GM18517 (cell line): Measurements from ENCODE around the gene KCNJ9.

Source experiments
- ATAC-seq: cut with Tn5 transposase; IDR thresholded peaks from one replicate; pipeline ENCODE4 v1.9.1; 2021; ENCODE audit warnings: mild to moderate bottlenecking, moderate library complexity; ENCODE audit not compliant: unreplicated experiment

Gene KCNJ9

DNA sequence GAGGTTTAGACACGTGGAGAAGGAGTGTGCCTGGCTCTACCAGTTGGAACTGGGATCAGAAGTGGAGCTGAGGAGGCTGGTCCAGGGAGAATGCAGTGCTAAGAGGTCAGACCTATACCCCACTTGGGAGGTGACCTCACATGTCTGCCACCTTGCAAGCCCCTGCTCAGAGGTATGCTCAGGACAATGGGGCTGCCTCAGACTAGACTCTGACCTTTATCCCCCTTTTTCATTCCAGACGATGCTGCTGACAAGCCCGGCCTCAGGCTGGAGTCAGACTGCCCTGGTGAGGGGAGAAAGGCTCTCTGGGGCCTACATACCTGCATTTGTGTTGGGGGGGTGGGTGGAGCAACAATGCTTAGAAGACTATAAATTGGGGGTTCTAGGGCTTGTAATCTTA is 16.6 kb upstream of the KCNJ9 start:
- ATAC-seq, result no peak

DNA sequence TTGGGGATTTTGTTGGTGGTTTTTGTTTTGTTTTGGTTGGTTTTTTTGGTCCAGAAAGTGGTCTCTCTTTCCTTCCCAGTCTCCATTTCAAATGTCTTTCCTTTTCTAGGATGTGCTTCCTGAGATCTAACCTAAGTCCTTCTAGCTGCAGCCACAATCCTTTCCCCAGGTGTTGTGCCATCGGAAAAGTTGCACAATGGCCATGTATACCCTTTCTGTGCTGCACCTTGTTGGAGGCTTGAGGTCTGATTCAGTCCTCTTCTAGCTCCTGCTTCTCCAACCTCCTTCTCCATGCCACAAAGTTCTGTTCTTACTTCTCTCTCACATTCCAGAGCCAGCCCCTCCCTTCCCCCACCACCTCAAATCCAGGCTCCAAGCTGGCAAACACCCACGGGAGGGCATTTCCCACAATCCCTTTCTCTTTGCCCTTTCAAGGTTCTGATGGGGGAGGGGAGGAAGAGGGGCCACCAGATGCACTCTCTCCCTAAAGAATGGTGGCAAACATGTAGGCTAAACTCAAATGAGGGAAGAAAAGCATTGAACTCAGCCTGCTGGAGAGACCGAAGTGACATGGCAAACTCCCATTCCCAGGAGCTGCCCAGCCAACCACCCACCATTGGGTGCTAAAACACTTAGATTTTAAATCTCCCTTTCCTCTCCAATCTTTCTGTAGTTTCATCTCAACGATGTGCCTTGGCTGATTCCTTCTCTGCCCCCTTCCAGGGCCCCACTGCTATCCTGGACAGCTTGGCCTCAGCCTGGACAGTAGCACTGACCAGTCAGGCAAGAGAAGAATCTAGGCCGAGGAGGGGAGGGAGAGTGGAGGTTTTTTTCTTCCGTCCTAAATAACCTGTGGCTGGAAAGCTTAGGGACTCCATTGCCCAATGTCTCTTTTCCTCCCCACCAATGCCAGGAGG is 14.3 kb upstream of the KCNJ9 start:
- ATAC-seq, result no peak

DNA sequence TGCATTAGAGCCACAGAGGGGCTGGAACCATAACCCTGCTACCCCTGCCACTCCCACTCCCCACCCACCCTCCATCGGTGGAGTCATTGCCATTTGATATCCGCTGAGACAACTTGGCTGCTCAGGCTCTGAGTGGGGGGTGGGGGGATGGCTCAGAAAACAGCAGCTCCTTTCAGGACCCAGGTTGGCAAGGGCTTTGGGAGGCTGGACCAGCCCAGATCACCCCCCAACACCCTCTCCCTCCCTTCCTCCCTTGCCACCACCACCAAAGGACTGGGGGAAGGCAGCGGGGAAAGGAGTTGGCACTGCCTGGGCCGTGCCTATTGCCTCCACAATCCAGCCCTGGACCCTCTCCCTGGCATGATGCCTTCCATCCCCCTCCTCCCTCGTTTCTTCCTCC is 13.1 kb upstream of the KCNJ9 start:
- ATAC-seq, result no peak

DNA sequence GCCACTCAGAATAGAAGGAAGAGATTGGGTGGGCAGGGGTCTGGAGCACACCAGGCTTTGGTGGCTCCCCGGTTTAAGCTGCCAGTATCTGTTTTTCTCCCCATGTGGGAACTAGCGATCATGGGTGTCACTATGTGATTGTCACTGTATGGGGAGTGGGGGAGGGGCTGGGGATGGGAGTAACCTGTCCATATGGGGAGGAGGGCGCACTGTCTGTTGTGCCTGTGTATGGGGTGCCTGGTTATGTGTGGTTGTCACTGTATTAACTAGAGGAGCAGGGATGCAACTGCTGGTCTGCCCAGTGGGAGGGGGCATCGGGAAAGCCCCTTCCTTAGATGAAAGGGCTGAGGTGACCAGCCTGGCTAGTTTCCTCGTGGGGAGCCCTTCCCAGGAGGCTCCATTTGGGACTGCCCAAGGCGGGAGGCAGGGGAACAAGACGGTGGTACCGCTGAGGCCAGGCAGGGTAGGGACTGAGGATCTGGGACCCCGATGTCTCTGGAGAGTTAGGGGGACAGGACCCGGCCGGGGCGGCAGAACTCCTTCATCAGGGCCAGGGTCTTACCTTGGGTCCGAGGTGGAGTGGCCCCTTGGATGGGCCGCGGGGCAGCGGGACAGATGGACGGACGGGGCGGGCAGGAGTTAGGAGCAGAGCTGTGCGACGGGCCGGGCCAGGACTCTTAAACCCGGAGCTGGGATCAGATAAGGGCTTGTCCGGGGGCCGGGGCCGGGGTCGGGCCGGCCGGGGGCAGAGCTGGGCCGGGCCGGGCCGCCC is 11.7 kb upstream of the KCNJ9 start, which contains the start of gene KCNJ10:
Gene KCNJ10, minus strand, starts transcription at position 701 of the 772 bp plus-strand sequence. CDS start 27,628 bp downstream, outside the sequence.
- no peak for ATAC-seq

DNA sequence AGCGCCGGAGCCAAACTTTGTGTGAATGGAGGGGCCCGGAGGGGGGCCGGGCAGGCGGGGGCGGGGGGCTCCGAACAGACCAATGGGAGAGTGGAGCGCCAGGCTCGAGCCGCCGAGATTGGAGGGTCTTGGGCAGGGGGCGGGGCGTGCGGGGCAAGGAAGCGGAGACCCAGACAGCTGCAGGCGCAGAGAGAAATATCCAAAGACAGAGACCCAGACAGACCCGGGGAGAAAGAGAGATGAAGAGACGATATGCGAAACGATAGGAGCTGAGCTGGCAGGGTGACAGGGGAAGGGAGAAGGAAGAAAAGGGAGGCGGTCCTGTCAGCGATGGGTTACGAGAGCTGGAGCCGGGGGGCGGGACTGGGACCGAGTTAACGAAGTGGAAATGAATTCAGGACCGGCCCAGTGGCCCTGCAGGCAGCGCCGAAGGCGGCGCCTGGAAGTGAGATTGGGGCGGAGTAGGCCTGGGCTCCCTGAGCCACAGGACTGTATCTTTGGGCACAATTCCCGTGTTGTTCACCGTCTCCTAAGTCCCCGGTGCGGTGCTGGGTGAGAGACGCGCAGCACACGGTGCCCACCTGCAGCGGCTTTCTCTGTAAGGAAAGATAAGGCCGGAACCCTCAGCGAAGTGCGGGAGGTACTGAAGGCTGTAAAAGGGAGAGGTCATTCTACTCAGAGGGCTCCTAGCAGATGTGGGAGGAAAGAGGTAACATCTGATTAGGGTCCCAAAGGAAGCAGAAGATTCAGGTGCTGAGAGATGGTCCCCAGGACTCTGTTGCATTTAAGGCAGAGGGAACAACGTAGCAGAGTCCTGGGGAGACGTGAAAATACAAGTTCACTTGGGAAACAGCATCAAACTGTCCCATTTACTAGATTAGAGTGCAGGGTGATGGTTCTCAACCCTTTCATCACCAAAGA is 10.8 kb upstream of the KCNJ9 start:
- ATAC-seq, result no peak

DNA sequence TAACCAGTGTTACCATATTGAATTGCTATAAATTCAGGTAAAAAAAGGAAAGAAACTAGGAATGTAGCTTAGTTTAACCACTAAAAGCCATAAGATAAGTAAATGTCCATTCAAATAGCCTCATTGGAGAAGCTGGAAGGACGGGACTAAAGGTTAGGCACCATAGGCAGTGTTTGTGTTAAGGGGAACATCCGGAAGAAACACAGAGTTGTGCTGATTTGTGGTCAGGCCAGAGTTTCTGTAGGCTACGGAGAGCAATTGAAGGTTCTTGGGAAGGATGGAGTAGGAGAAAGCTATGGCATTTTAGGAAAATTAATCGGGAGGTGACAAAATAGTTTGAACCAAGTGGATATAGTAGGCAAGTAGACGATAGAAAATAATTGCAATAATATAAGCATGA is 10.0 kb upstream of the KCNJ9 start:
- ATAC-seq, result no peak

DNA sequence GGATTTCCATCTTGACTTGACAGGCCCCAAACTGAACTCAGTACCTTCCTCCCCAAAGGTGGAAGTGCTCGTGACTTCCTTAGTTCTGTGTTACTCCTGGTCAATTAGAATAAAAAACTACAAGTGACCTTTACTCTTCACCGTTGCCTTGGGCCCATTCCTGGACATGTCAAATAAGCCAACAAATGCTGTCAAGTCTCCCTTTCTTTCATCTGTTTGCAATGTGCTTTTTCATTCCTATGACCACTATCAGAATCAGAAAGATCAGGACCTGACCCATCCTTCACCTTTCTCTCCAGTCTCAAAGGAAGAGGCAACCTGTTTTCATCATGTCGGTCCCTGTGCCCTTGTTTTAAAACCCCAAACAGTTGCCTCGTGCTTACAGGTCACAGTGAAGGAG is 6.5 kb upstream of the KCNJ9 start:
- no peak for ATAC-seq

DNA sequence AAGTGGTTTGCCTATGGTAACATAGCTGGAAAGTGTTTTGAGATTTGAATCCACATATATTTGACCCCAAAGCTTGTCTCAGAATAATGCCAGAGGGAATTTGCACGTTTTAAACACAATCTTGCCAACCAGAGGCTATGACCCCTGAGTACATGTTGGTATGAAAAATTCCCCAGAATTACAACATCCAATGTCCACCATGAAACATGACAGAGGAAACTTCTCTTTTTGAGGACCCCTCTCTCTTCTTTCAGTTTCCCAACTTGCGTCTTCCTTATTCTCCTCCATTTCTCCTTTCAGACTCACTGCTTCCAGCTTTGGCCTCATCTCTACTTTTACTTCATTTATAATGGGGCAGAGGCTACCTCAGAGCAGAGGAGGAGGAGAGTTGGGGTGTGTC is 5.5 kb upstream of the KCNJ9 start:
- no peak for ATAC-seq

DNA sequence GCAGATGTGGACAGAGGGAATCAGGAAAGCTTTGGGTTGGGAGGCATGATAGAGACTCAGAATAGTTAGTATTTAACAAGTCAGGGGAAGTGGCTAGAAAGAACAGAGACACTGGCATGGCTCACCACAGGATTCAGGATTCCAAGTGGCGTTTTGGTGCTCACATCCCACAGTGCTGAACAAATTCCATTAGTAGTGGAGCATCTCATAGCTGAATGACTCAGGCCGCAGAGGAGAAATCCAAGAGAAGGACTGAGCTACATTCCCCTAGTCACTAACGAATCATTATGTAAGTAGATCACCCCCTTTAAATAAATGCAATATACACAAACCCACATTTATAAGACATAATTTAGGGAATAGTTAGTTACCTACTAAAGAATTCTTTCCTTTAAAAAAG is 5.0 kb upstream of the KCNJ9 start:
- ATAC-seq, result no peak

DNA sequence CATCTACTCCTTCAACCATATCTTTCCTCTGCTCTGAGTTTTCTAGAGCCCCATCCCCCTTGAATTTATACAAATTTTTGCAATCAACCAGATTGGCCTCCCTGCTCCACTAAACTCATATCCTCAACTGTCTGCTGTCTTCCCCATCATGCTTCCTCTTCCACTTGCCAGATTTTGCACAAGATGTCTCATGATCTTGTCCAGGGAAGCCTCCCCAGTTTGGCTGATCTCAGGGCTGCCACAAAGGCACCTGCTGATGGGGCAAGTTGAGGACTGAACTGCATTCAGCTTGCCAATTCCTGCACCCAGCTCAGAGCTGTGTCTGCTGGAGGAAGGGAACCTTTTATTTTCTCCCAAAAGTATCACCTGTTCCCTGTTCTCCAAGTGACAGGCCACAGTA is 3.9 kb upstream of the KCNJ9 start:
- no peak for ATAC-seq

DNA sequence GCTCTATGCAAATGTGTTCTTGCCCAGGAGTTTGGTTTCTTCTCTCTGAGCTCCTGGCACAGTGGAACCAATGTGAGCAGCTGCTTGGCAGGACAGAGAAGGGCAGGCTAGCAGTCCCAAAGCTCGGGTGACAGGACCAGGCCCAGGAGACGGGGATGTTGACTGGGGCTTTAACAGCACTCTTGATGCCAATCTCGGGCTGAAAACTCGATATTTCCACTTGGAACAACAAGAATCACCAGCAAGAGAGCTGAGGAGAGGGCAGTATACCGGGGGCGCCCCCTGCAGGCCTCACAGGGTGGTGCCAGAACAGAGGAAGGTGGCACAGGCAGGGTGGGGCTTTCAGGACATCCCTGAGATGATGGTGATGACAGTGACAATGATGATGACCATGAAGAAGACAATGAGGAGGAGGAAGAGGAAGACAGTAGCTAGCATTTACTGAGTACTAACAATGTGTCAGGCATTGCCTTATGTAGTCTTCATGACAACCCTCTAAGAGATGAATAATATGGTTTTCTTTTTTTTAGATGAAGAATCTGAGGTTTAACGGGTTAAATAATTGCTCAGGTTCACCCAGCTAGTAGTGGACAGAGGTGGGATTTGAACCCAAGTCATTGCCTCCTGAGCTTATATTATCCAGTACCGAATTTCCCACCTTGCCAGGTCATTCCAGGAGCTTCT is 2.7 kb upstream of the KCNJ9 start:
- ATAC-seq, result no peak

DNA sequence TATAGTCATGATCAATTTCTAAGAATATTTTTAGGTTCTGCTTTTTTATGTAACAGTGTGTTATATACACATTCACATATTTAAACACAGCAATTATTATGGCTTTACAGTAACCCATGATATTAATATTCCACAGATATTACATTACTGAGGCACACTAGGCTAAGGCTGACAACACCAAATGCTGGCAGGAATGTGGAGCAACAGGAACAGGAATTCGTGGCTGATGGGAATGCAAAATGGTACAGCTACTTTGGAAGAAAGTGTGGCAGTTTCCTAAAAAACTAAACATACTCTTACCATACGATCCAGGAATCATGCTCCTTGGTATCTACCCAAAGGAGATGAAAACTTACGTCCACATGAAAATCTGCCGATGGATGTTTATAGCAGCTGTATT is 1.9 kb upstream of the KCNJ9 start:
- no peak for ATAC-seq

DNA sequence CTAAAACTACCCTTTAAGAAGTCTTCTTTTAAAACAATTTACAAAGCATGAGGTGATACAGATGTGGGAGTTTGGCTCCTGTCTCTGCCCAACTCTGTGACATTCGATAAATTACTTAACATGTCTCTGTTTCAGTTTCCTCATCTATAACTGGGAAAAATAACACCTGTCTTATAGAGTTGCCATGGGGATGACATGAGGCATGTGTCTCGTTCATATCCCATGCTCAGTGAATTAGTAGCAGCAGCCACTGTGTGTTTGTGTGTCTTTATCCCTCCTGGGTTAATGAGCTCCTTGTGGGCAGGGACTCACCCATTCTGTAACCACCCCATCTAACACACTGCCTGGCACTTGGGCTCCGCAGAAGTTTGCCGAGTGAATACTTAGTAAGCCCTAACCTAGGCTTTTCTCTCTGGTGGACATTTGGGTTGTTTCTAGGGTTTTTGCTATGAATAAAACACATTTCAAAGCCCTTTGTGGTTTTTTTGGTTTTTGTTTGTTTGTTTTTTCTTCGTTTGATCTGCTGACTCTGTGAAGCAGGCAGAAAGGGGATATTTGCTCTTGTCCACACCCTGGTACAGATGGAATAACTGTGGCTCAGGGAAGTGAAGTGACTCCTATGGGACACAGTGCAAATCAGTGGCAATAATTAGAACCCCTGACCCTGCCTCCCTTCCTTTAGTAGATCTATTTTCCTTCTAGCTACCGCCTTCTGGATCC is 797 bp upstream of the KCNJ9 start:
- no peak for ATAC-seq

DNA sequence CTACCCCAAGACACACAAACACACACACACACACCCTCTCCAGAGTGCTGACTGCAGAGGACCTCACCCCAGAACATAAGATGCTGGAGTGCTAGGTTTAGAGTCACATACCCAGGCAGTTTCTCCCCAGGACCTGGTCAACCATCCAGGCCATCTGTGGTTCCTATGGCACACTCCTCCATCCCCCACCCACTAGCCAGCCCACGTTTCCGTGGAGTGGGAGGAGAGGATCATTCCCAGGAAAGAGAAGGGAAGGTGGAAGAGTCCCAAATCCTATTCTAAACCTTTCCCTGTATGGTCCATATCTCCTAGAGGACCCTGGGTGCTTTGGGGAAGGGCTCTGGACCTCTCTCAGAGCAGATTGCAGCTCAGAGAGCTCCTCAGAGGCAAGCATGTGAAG is 1.1 kb downstream of the KCNJ9 start:
- no peak for ATAC-seq

DNA sequence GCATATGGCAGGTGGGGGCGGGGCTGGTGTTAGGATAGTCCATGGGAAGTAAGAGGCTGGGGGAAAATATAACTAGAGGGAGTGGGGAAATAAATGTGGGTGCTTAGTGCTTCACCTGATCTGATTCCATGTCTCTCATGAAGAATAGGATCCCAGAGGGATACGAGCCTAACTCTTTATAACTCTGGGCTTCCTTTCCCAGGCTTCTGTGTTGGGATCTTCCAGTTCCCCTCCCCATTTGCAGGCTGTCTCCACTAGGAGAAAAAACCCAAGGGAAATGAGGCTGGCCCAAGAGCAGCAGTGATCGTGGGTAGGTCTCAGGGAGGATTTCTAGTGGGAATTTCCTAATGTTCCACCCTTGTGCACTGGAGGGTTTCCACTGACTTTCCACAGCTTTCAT is 1.6 kb downstream of the KCNJ9 start:
- ATAC-seq, result no peak

DNA sequence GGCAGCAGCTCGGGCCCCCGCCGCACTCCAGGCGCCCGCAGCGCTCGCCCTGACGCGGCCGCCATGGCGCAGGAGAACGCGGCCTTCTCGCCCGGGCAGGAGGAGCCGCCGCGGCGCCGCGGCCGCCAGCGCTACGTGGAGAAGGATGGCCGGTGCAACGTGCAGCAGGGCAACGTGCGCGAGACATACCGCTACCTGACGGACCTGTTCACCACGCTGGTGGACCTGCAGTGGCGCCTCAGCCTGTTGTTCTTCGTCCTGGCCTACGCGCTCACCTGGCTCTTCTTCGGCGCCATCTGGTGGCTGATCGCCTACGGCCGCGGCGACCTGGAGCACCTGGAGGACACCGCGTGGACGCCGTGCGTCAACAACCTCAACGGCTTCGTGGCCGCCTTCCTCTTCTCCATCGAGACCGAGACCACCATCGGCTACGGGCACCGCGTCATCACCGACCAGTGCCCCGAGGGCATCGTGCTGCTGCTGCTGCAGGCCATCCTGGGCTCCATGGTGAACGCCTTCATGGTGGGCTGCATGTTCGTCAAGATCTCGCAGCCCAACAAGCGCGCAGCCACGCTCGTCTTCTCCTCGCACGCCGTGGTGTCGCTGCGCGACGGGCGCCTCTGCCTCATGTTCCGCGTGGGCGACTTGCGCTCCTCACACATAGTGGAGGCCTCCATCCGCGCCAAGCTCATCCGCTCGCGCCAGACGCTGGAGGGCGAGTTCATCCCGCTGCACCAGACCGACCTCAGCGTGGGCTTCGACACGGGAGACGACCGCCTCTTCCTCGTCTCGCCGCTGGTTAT is 2.8 kb downstream of the KCNJ9 start:
- ATAC-seq, result no peak

DNA sequence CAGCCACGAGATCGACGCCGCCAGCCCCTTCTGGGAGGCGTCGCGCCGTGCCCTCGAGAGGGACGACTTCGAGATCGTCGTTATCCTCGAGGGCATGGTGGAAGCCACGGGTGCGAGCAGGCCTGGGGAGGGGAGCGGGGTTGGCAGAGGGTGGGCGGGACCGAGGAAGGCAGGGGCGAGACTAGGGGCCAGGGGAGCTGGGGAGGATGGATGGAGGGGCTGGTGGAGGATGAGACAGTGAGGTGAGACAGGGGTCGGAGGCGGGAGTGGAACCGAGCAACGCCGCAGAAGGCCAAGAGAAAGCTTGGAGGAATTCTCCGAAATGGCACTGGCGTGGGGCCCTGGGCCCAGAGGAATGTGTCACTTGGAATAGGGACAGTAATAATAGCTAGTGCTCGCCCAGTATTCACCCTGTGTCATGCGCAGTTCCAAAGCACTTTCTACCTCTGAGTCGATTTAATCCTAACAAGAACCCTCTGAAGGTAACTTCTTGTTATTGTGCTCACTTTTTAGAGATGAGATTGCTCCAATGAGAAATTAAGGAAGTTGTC is 3.5 kb downstream of the KCNJ9 start:
- no peak for ATAC-seq

DNA sequence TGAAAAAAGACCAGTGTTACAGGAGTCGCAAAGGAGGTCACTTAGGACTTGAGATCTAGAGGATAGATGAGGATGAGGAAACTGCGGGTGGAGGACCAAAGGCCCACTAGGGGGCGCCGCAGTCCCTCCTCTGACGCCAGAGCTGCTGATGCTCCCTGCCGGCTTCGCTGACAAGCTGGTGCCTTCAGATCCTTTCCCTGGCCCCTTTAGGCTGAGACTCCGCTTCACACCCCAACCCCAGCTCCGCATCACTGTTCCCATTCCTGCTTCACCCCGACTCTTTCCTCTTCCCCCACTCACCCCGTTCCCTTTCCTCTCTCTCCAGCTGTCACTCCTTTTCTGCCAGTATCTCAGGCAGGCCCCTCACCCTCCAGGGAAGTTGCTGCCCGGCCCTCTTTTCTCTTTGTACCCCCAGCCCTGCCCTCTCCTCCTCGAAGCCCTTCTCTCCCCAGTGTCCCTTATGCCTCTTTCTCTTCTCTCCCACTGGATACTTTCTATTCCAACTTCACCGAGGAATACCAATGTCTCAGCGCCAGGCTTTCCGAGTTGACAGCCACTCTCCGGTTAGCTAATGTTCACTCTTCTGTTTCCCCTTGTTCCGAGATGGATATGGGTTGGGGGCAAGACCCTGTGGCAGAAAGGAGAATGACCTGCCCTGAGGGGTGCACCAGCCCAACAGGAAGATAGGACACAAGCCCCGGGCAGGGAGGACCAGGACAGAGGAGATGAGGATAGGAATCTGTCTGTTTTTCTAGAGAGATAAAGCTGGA is 4.5 kb downstream of the KCNJ9 start:
- ATAC-seq, result no peak
